SK-N-SH (cell line): ENCODE measurements around the gene OSBPL10. TPM values are rescaled to one million over a fixed set of nuclear protein-coding genes. Genes with fewer than 3 reads are reported as not detected.

ENCODE experiments used
- CTCF ChIA-PET: fragments of 300-600, 350-600 bp; formaldehyde crosslinking; extraction: SDS; loops from one replicate; lab custom pipeline; 2021; lab: Yijun Ruan, JAX
- POLR2A ChIA-PET: fragments of 350-600 bp; sonication (Branson Sonifier 250); formaldehyde crosslinking; extraction: SDS; loops from one replicate; lab custom pipeline; 2020; ENCODE audit warnings: antibody characterized with exemption, inconsistent platforms; lab: Yijun Ruan, JAX
- DNase-seq: peaks from one replicate; pipeline ENCODE4 v3.0.0; 2012
- H2AFZ ChIP-seq: fragments of 200-600 bp; sonication (generic); 2 replicates; pipeline ENCODE4 v1.8.1; 2016; ENCODE audit warnings: antibody characterized with exemption, mild to moderate bottlenecking, low read depth
- H3F3A ChIP-seq: fragments of 200-600 bp; sonication (generic); replicated peaks from 2 replicates; pipeline ENCODE3; 2016; ENCODE audit warnings: antibody characterized with exemption, mild to moderate bottlenecking; ENCODE audit not compliant: insufficient read depth
- H3K27ac ChIP-seq, 2 experiments: fragments of 200-500 bp in 1 of 2; fragments of 200-600 bp in 1 of 2; sonication (Bioruptor generic) in 1 of 2; sonication (generic), shearing (Covaris generic) in 1 of 2; 2 replicates each; pipeline versions ENCODE4 v1.5.1 to v1.6.1; 2014 to 2016; ENCODE audit warnings: low read depth in 2 of 2, inconsistent platforms in 1 of 2, low read length in 1 of 2, mild to moderate bottlenecking in 1 of 2, mixed read lengths in 1 of 2
- H3K27me3 ChIP-seq: fragments of 200-600 bp; sonication (generic), shearing (Covaris generic); 2 replicates; pipeline ENCODE4 v1.6.1; 2016; ENCODE audit warnings: mixed run types; ENCODE audit not compliant: insufficient read depth
- H3K36me3 ChIP-seq, 2 experiments: fragments of 200-500 bp in 1 of 2; fragments of 200-600 bp in 1 of 2; sonication (Bioruptor generic) in 1 of 2; sonication (generic) in 1 of 2; replicated peaks in 1 of 2; 2 replicates each; pipeline versions ENCODE3 to v1.5.1; 2014 to 2016; ENCODE audit warnings: low read length in 1 of 2, mild to moderate bottlenecking in 1 of 2; ENCODE audit not compliant: insufficient read depth in 2 of 2, control insufficient read depth in 1 of 2
- H3K4me1 ChIP-seq, 2 experiments: fragments of 200-500 bp in 1 of 2; fragments of 200-600 bp in 1 of 2; sonication (Bioruptor generic) in 1 of 2; sonication (generic), shearing (Covaris generic) in 1 of 2; 2 replicates each; pipeline versions ENCODE4 v1.5.1 to v1.6.1; 2014 to 2016; ENCODE audit warnings: low read depth in 1 of 2, low read length in 1 of 2, mixed run types in 1 of 2; ENCODE audit not compliant: insufficient read depth in 2 of 2, control insufficient read depth in 1 of 2
- H3K4me2 ChIP-seq: fragments of 200-600 bp; sonication (generic), shearing (Covaris generic); 2 replicates; pipeline ENCODE4 v1.6.1; 2017; ENCODE audit warnings: mixed run types
- H3K4me3 ChIP-seq, 2 experiments: fragments of 200-500 bp in 1 of 2; fragments of 200-600 bp in 1 of 2; sonication (Bioruptor generic) in 1 of 2; sonication (generic), shearing (Covaris generic) in 1 of 2; 2 replicates each; pipeline versions ENCODE4 v1.5.1 to v1.8.1; 2014 to 2016; ENCODE audit warnings: low read depth in 2 of 2, inconsistent platforms in 1 of 2, low read length in 1 of 2, mild to moderate bottlenecking in 1 of 2, mixed read lengths in 1 of 2, moderate library complexity in 1 of 2
- H3K79me2 ChIP-seq: fragments of 200-600 bp; sonication (generic); 2 replicates; pipeline ENCODE4 v1.8.1; 2017; ENCODE audit warnings: mild to moderate bottlenecking; ENCODE audit not compliant: insufficient read depth
- H3K9ac ChIP-seq: fragments of 200-600 bp; sonication (generic); 2 replicates; pipeline ENCODE4 v1.6.1; 2017; ENCODE audit warnings: mixed run types
- H3K9me2 ChIP-seq: fragments of 200-600 bp; sonication (generic); 2 replicates; pipeline ENCODE4 v1.6.1; 2017; ENCODE audit warnings: mixed run types
- H3K9me3 ChIP-seq: fragments of 200-600 bp; sonication (generic); 2 replicates; pipeline ENCODE4 v1.6.1; 2017; ENCODE audit warnings: mixed run types, mild to moderate bottlenecking, moderate library complexity
- H4K20me1 ChIP-seq: fragments of 200-600 bp; sonication (generic); 2 replicates; pipeline ENCODE4 v1.6.1; 2017; ENCODE audit warnings: mild to moderate bottlenecking, mixed run types; ENCODE audit not compliant: insufficient read depth
- CTCF ChIP-seq: fragments of 200-600 bp; sonication (generic); IDR thresholded peaks from 2 replicates; pipeline ENCODE4 v1.6.1; 2017; ENCODE audit warnings: antibody characterized with exemption, mild to moderate bottlenecking, moderate library complexity
- EP300 ChIP-seq, 2 experiments: IDR thresholded peaks; 2 replicates each; pipeline versions ENCODE4 v1.4.0 to v1.6.1; 2012; ENCODE audit warnings: borderline replicate concordance in 1 of 2, low read depth in 1 of 2, low read length in 1 of 2
- GABPA ChIP-seq: IDR thresholded peaks from 2 replicates; pipeline ENCODE4 v1.4.0; 2012; ENCODE audit warnings: low read depth, mild to moderate bottlenecking
- MXI1 ChIP-seq: IDR thresholded peaks from 2 replicates; pipeline ENCODE4 v1.6.1; 2012; ENCODE audit warnings: mild to moderate bottlenecking, low read depth, low read length, improper control_type of control experiment
- PBX3 ChIP-seq: IDR thresholded peaks from 2 replicates; pipeline ENCODE4; 2012
- RXRA ChIP-seq: IDR thresholded peaks from 2 replicates; pipeline ENCODE4 v1.4.0; 2012; ENCODE audit warnings: low read depth, mild to moderate bottlenecking, borderline replicate concordance
- SMC3 ChIP-seq: IDR thresholded peaks from 2 replicates; pipeline ENCODE4 v1.6.1; 2012; ENCODE audit warnings: low read depth, low read length, improper control_type of control experiment
- TEAD4 ChIP-seq: IDR thresholded peaks from 2 replicates; pipeline ENCODE4 v1.4.0; 2012; ENCODE audit warnings: mild to moderate bottlenecking, borderline replicate concordance; ENCODE audit not compliant: insufficient read depth
- WGBS: methylation state at CpG from one replicate; pipeline ENCODE4 v1.1.6; 2017; ENCODE audit warnings: low lambda C conversion rate; 5-methylcytosine and 5-hydroxymethylcytosine counted together
- polyA plus RNA-seq, 3 experiments: library from polyadenylated mRNA; depleted of rRNA; stranded (reverse); fragments of >200 nt; gene quantifications; 2 replicates each; pipeline ENCODE4 v1.2.3, GENCODE V29; 2012

OSBPL10 gene
- polyA plus RNA-seq, 1 of the 3 experiments (the other 2 are of a cell fraction): 0.12 TPM

GRCh38 chr3:31688984-31689383, 292.1 kb downstream of the OSBPL10 start:
- Histone ChIP-seq H3K27me3 (no peaks in the 10 kb centered on the region), H3K9ac (no peak overlapping the region), H3K4me1 (peaks cover 0 to 2% of the 10 kb centered on the region in 2 experiments; a peak in 1 of 4 replicates), H3F3A (no peaks in the 10 kb centered on the region), H3K36me3 (no peaks in the 10 kb centered on the region), H3K9me3 (no peaks in the 10 kb centered on the region), H3K79me2 (no peaks in the 10 kb centered on the region), H3K4me2 (no peak overlapping the region), H2AFZ (no peak overlapping the region), H3K27ac (no peak overlapping the region), H3K9me2 (no peaks in the 10 kb centered on the region), H3K4me3 (no peak overlapping the region), H4K20me1 (no peaks in the 10 kb centered on the region)
- TF ChIP-seq EP300 (IDR thresholded peaks at IDR 0.05; ENCODE audit: borderline replicate concordance in 1 of 2, low read depth in 1 of 2, low read length in 1 of 2): no peak
- TF ChIP-seq GABPA: no peak
- no peak for TF ChIP-seq SMC3
- no peak for TF ChIP-seq RXRA
- POLR2A ChIA-PET: no interaction called here
- 67% methylated on average over 1 of the region's 1 CpG for WGBS
- DNase-seq: no peak
- CTCF ChIA-PET: no interaction called here

GRCh38 chr3:31687020-31687802, 293.9 kb downstream of the OSBPL10 start:
- no peaks in the 10 kb centered on the region for H3K27me3 ChIP-seq
- TF ChIP-seq MXI1 (no peak), SMC3 (no peak), PBX3 (no peak), CTCF (0 out of 2 replicates have a peak, but pooled peaks have one; percentile 10), TEAD4 (no peak)
- TF ChIP-seq, all 33 proteins: peak for 1
- H3K4me3 ChIP-seq: no peak overlapping the region
- H3K79me2 ChIP-seq: no peaks in the 10 kb centered on the region
- H3F3A ChIP-seq: no peaks in the 10 kb centered on the region
- H3K4me1 ChIP-seq: no peaks in the 10 kb centered on the region; a peak in 1 of 4 replicates
- no peaks in the 10 kb centered on the region for H3K9me3 ChIP-seq
- no peak overlapping the region for H3K9ac ChIP-seq
- 69% methylated on average over 6 of the region's 6 CpGs for WGBS
- no peak overlapping the region for H3K4me2 ChIP-seq
- no peak overlapping the region for H2AFZ ChIP-seq
- no peak for DNase-seq
- H3K27ac ChIP-seq: no peak overlapping the region
- no peaks in the 10 kb centered on the region for H4K20me1 ChIP-seq
- POLR2A ChIA-PET: no interaction called here
- H3K36me3 ChIP-seq: no peaks in the 10 kb centered on the region
- no peaks in the 10 kb centered on the region for H3K9me2 ChIP-seq
- CTCF ChIA-PET: interaction anchor here (1.0 to 1.7 kb wide), 2 partner anchors 51 to 82 kb away, joined by 3 to 6 read pairs; no protein-coding TSS in a partner anchor
